Ectodermal cell (in vitro differentiated cells): Measurements from ENCODE around the gene GABRD.

Source experiments
- H3K27ac ChIP-seq: 2 replicates; pipeline ENCODE4 v1.7.0; 2013; ENCODE audit warnings: mild to moderate bottlenecking, low read depth, low read length; ENCODE audit not compliant: insufficient read depth, poor library complexity, severe bottlenecking
- H3K27me3 ChIP-seq: 2 replicates; pipeline ENCODE4 v1.7.0; 2013; ENCODE audit warnings: mild to moderate bottlenecking, low read length; ENCODE audit not compliant: insufficient read depth, control insufficient read depth, poor library complexity, severe bottlenecking
- H3K36me3 ChIP-seq: one replicate; pipeline ENCODE4 v1.7.0; 2013; ENCODE audit warnings: low read length; ENCODE audit not compliant: control insufficient read depth, insufficient read depth
- H3K4me1 ChIP-seq: one replicate; pipeline ENCODE4 v1.7.0; 2013; ENCODE audit warnings: low read length; ENCODE audit not compliant: control insufficient read depth, insufficient read depth
- H3K4me3 ChIP-seq: 2 replicates; pipeline ENCODE4 v1.7.0; 2013; ENCODE audit warnings: low read depth, low read length, control low read depth; ENCODE audit not compliant: insufficient read depth
- H3K9me3 ChIP-seq: 2 replicates; pipeline ENCODE4 v1.7.0; 2013; ENCODE audit warnings: mild to moderate bottlenecking, low read length, moderate library complexity; ENCODE audit not compliant: control insufficient read depth
- WGBS, 2 experiments: methylation state at CpG; one replicate each; pipeline ENCODE4 v1.1.7; 2013; ENCODE audit warnings: missing lambda C conversion rate in 2 of 2; 5-methylcytosine and 5-hydroxymethylcytosine counted together

Gene GABRD

GRCh38 chr1:2038229-2038628 is 19.1 kb downstream of the GABRD start:
- no peak overlapping the region for H3K4me3 ChIP-seq
- H3K27ac ChIP-seq: no peak overlapping the region
- peaks cover 1% of the 10 kb centered on the region for H3K4me1 ChIP-seq
- WGBS, 2 experiments: 92 to 94% methylated on average over 8 of the region's 8 CpGs
- no peaks in the 10 kb centered on the region for H3K36me3 ChIP-seq
- no peaks in the 10 kb centered on the region for H3K27me3 ChIP-seq
- H3K9me3 ChIP-seq: no peaks in the 10 kb centered on the region

GRCh38 chr1:2039251-2039650 is 20.1 kb downstream of the GABRD start:
- no peaks in the 10 kb centered on the region for H3K36me3 ChIP-seq
- no peak overlapping the region for H3K27ac ChIP-seq
- no peaks in the 10 kb centered on the region for H3K9me3 ChIP-seq
- WGBS, 2 experiments: 87% methylated on average over 8 of the region's 8 CpGs
- no peak overlapping the region for H3K4me3 ChIP-seq
- H3K4me1 ChIP-seq: no peaks in the 10 kb centered on the region
- H3K27me3 ChIP-seq: peaks cover 6% of the 10 kb centered on the region

GRCh38 chr1:2041305-2041704 is 22.2 kb downstream of the GABRD start:
- H3K27me3 ChIP-seq: peaks cover 19% of the 10 kb centered on the region
- H3K36me3 ChIP-seq: no peaks in the 10 kb centered on the region
- no peak overlapping the region for H3K27ac ChIP-seq
- peaks cover under 1% of the 10 kb centered on the region for H3K4me1 ChIP-seq
- no peak overlapping the region for H3K4me3 ChIP-seq
- WGBS, 2 experiments: 91 to 92% methylated on average over 15 of the region's 15 CpGs
- H3K9me3 ChIP-seq: no peaks in the 10 kb centered on the region

- 87 to 93% methylated on average over 4 of the region's 4 CpGs for WGBS, 2 experiments
- Histone ChIP-seq H3K27me3 (peaks cover 21% of the 10 kb centered on the region), H3K9me3 (no peaks in the 10 kb centered on the region), H3K4me1 (peaks cover 4% of the 10 kb centered on the region), H3K36me3 (no peaks in the 10 kb centered on the region), H3K4me3 (no peak overlapping the region), H3K27ac (no peak overlapping the region)
These were observed 22.7 kb downstream of the GABRD start for GRCh38 chr1:2041887-2042286.

GRCh38 chr1:2042830-2043773 is 24.0 kb downstream of the GABRD start:
- no peaks in the 10 kb centered on the region for H3K36me3 ChIP-seq
- 91% methylated on average over 41 of the region's 41 CpGs for WGBS, 2 experiments
- H3K4me1 ChIP-seq: peaks cover 12% of the 10 kb centered on the region
- no peak overlapping the region for H3K27ac ChIP-seq
- H3K27me3 ChIP-seq: peaks cover 33% of the 10 kb centered on the region
- no peak overlapping the region for H3K4me3 ChIP-seq
- no peaks in the 10 kb centered on the region for H3K9me3 ChIP-seq

- H3K36me3 ChIP-seq: no peaks in the 10 kb centered on the region
- no peaks in the 10 kb centered on the region for H3K9me3 ChIP-seq
- peaks cover 41% of the 10 kb centered on the region for H3K27me3 ChIP-seq
- H3K27ac ChIP-seq: no peak overlapping the region
- 92 to 96% methylated on average over 4 of the region's 4 CpGs for WGBS, 2 experiments
- peaks cover 12% of the 10 kb centered on the region for H3K4me1 ChIP-seq
- no peak overlapping the region for H3K4me3 ChIP-seq
These were observed 24.7 kb downstream of the GABRD start for GRCh38 chr1:2043886-2044285.

- Histone ChIP-seq H3K4me3 (no peak overlapping the region), H3K27me3 (peaks cover 49% of the 10 kb centered on the region), H3K27ac (no peak overlapping the region), H3K36me3 (no peaks in the 10 kb centered on the region), H3K4me1 (peaks cover 12% of the 10 kb centered on the region), H3K9me3 (no peaks in the 10 kb centered on the region)
- 21 to 22% methylated on average over 75 of the region's 75 CpGs for WGBS, 2 experiments
These were observed 25.6 kb downstream of the GABRD start for GRCh38 chr1:2044510-2045319.

GRCh38 chr1:2045468-2046173 is 26.5 kb downstream of the GABRD start:
- peaks cover 58% of the 10 kb centered on the region for H3K27me3 ChIP-seq
- peaks cover 12% of the 10 kb centered on the region for H3K4me1 ChIP-seq
- H3K9me3 ChIP-seq: no peaks in the 10 kb centered on the region
- 91% methylated on average over 15 of the region's 15 CpGs for WGBS, 2 experiments
- H3K36me3 ChIP-seq: no peaks in the 10 kb centered on the region
- H3K4me3 ChIP-seq: no peak overlapping the region
- no peak overlapping the region for H3K27ac ChIP-seq

GRCh38 chr1:2046174-2046917 is 27.2 kb downstream of the GABRD start:
- peaks cover 12% of the 10 kb centered on the region for H3K4me1 ChIP-seq
- no peaks in the 10 kb centered on the region for H3K36me3 ChIP-seq
- H3K4me3 ChIP-seq: no peak overlapping the region
- no peaks in the 10 kb centered on the region for H3K9me3 ChIP-seq
- no peak overlapping the region for H3K27ac ChIP-seq
- peaks cover 65% of the 10 kb centered on the region for H3K27me3 ChIP-seq
- 50 to 51% methylated on average over 20 of the region's 20 CpGs for WGBS, 2 experiments
